Measurements from ENCODE around the gene SMC5. TPM values are rescaled to one million over a fixed set of nuclear protein-coding genes. Genes with fewer than 3 reads are reported as not detected.

SMC5 gene
- total RNA-seq, 1 donor, result 30.1 TPM

DNA sequence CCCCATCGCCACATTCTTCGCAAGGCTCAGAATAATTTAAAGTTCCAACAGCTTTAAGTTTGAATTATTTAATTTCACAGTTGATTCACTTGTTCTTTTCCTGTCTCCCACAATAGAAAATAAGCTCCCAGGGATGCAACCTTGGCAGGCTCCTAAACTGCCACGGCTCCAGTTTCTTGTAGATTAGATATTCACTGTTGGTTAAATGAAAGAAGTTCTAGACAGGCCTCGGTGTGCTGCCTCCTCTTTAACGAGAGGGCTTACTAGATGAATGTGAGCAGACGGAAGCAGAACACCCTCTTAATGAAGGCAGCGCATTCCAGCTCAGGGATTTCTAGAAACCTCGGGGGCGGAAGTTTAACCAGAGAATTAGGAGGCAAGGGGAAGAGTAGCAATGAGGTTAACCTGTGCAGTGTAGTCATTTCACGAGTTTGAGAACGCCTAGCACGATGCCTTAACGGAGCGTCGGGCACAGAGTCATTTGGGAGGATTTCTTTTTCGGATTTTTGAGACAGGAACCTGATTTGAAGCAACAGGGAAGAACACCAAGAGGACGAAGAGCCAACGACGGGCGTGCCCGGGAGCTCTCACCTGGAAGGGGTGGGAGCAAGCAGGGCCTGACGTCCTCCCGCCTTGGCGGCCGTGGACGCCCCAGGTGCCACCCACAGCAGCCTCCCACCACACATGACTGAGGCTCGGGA is 637 bp upstream of the SMC5 start:
- Histone ChIP-seq H3K27me3 (ENCODE audit: insufficient read depth, low read length) (no peaks in the 10 kb centered on the region), H3K4me3 (ENCODE audit: low read length) (peak overlapping the region; percentile 87), H3K9me3 (ENCODE audit: low read depth, low read length) (no peaks in the 10 kb centered on the region), H3K4me1 (ENCODE audit: insufficient read depth, low read length) (peaks cover 44% of the 10 kb centered on the region)

DNA sequence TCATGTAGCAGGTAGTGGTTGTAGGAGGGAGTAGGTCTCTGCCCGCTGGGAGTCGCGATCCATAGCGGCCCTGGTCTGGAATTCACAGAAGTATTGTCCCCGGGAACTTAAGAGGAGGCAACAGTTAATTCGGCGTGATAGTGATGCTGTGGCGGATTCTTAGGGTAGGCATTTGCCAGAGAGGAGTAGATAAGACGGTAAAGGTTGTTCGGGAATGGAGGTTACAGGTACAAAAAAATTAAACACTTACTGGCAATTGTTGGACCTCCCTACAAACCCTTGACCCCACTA is 679 bp downstream of the SMC5 start:
- Histone ChIP-seq H3K4me3 (ENCODE audit: low read length) (peak overlapping the region; percentile 87), H3K4me1 (ENCODE audit: insufficient read depth, low read length) (peaks cover 48% of the 10 kb centered on the region), H3K27me3 (ENCODE audit: insufficient read depth, low read length) (no peaks in the 10 kb centered on the region), H3K9me3 (ENCODE audit: low read depth, low read length) (no peaks in the 10 kb centered on the region)

DNA sequence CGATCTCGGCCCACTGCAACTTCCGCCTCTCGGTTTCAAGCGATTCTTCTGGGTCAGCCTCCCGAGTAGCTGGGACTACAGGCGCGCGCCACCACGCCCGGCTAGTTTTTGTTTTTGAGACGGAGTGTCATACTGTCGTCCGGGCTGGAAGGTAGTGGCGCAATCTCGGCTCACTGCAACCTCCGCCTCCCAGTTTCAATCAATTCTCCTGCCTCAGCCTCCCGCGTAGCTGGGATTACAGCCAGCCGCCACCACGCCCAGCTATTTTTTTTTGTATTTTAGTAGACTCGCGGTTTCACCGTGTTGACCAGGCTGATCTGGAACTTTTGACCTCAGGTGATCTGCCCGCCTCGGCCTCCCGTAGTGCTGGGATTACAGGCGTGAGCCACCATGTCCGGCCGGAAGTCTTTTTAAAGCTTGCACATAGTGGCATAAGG is 1.2 kb downstream of the SMC5 start:
- no peaks in the 10 kb centered on the region for H3K27me3 ChIP-seq (ENCODE audit: insufficient read depth, low read length)
- H3K9me3 ChIP-seq (ENCODE audit: low read depth, low read length), result no peaks in the 10 kb centered on the region
- peaks cover 48% of the 10 kb centered on the region for H3K4me1 ChIP-seq (ENCODE audit: insufficient read depth, low read length)
- H3K4me3 ChIP-seq (ENCODE audit: low read length), result no peak overlapping the region

DNA sequence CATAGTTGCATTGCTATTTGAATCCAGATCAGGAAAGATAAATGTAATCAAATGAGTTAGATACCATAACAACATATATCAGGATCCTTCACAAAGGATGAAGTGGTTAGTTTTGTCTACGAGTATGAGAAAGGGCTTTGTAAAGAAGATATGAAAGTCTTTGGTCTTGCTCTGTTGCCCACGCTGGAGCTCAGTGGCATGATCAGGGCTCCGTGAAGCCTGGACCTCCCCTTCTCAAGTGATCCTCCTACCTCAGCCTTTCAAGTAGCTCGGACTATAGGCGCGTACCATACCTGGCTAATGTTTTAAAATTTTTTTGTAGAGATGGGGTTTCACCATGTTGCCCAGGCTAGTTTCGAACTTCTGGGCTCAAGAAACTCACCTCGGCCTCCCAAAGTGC is 1.8 kb downstream of the SMC5 start:
- Histone ChIP-seq H3K4me1 (ENCODE audit: insufficient read depth, low read length) (peaks cover 48% of the 10 kb centered on the region), H3K9me3 (ENCODE audit: low read depth, low read length) (no peaks in the 10 kb centered on the region), H3K27me3 (ENCODE audit: insufficient read depth, low read length) (no peaks in the 10 kb centered on the region), H3K4me3 (ENCODE audit: low read length) (no peak overlapping the region)

DNA sequence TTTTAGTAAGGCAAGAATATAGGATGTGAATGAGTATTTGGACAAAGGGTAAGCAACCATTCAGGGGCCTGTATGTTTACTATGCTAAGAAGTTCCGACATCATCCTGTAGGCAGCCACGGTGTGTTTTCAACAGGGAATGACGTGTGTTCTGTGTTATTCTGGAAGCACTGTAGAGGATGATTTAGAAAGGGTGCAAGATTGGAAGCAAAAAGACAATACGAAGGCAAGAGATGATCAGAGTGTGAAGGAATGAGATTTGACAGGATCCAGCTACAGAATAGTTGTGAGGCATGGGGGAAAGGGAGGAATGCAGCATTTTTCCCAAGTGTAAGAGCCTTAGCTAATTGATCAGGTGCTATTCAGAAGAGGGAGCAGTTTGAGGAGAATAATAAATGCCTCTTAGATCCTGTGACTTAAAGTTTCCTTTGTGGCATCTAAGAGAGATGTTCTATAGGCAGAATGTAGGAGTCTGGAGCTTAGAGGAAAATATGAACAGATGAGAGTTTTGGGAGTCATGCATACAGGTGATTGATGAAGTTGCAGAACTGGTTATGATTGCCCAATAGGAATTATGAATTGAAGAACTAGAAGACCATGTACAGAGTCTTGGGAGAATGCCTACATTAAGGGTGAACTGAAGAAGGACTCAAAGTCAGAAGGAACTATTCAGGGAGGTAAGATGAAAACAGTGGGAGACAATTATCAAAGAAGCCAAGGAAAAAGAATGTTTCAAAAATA is 2.5 kb downstream of the SMC5 start:
- Histone ChIP-seq H3K4me3 (ENCODE audit: low read length) (no peak overlapping the region), H3K27me3 (ENCODE audit: insufficient read depth, low read length) (no peaks in the 10 kb centered on the region), H3K9me3 (ENCODE audit: low read depth, low read length) (no peaks in the 10 kb centered on the region), H3K4me1 (ENCODE audit: insufficient read depth, low read length) (peaks cover 48% of the 10 kb centered on the region)

DNA sequence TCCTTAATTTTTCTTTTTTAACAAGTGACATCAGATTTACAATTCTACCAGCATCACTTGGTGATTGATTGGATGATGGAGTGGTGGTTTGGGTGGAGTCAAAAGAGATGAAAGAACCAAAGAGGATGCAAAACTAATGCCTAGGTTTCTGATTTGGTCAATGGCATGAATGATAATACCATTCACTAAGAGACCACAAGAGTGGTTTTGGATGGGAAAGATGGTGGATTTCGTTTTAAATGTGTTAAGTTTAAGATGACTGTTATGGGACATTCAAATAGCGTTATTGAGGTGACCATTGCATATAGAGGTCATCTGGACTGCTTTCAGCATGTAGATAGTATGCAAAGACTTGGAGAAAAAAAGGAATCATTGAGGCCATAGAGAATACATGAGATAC is 3.6 kb downstream of the SMC5 start:
- Histone ChIP-seq H3K4me3 (ENCODE audit: low read length) (no peak overlapping the region), H3K4me1 (ENCODE audit: insufficient read depth, low read length) (peaks cover 48% of the 10 kb centered on the region), H3K9me3 (ENCODE audit: low read depth, low read length) (no peaks in the 10 kb centered on the region), H3K27me3 (ENCODE audit: insufficient read depth, low read length) (no peaks in the 10 kb centered on the region)

DNA sequence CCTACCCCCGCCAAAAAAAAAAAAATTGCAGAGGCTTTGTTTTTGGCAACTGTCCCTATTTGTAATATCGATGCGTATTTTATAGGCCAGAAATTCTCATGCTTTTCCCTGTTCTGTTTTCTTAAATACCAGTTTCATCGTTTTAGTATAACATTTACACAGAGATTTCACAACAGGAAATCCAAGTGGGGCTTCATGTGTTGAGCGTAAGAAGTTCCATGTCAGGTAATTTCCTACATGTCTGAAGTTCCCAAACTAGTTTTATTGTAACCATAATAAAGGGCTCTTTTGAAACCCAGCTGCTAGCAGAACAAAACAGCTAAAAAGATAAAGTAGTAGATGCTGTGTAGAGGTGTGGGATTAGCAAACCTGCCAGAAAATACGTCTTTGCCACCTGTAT is 4.2 kb downstream of the SMC5 start:
- no peaks in the 10 kb centered on the region for H3K9me3 ChIP-seq (ENCODE audit: low read depth, low read length)
- peaks cover 45% of the 10 kb centered on the region for H3K4me1 ChIP-seq (ENCODE audit: insufficient read depth, low read length)
- H3K4me3 ChIP-seq (ENCODE audit: low read length), result no peak overlapping the region
- H3K27me3 ChIP-seq (ENCODE audit: insufficient read depth, low read length), result no peaks in the 10 kb centered on the region

DNA sequence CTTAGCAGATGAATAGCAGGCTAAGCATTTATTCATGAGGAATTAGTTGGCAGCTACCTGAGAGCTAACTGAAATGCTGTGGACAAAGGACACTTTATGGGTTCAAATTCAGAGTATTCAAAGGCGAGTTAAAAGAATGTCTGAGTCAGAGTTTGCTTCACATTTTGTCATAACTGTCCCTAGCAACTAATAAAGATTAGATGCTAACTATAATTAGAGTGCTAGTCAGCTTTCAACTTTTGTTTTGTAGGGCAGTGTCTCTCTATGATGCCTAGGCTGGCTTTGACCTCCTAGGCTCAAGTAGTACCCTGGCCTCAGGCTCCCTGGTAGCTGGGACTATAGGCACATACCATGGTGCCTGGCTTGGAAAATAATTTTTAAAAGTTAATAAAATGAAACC is 4.6 kb downstream of the SMC5 start:
- H3K4me1 ChIP-seq (ENCODE audit: insufficient read depth, low read length), result peaks cover 42% of the 10 kb centered on the region
- H3K27me3 ChIP-seq (ENCODE audit: insufficient read depth, low read length), result no peaks in the 10 kb centered on the region
- no peak overlapping the region for H3K4me3 ChIP-seq (ENCODE audit: low read length)
- no peaks in the 10 kb centered on the region for H3K9me3 ChIP-seq (ENCODE audit: low read depth, low read length)

DNA sequence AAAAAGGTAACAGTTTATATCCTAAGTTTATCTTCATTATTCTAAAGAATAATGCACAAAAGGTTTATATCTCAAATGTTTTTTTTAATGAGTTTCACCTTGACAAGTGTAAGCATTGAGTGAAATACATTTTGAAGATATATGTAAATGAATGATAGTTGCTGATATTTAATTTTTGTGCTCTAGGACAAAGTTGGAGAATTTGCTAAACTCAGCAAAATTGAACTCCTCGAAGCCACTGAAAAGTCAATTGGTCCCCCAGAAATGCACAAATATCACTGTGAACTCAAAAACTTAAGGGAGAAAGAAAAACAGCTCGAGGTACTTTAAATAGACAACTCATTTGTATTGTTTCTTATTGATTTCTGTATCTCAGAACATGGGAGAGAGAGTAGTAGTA is 19.5 kb downstream of the SMC5 start:
- Histone ChIP-seq H3K4me1 (ENCODE audit: insufficient read depth, low read length) (no peaks in the 10 kb centered on the region), H3K9me3 (ENCODE audit: low read depth, low read length) (no peaks in the 10 kb centered on the region), H3K27me3 (ENCODE audit: insufficient read depth, low read length) (no peaks in the 10 kb centered on the region), H3K4me3 (ENCODE audit: low read length) (no peak overlapping the region)

DNA sequence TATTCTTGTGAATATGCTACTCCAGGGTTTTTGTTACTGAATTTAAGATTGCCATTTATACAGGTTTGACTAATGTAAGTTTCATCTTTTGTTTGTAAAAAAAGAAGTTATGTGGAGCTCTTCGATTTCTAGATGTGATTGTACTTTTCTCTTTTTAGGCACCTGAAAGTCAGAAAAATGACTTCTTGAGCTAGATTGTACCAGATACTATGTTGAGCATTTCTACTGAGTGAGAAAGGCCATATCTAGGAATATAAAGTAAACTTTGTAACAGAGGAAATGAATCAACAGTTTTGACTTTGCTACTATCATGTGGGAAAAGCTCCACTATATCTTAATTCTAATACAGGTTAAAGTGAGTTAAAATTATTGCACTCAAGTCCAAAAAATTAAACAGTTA is 25.1 kb downstream of the SMC5 start:
- H3K27me3 ChIP-seq (ENCODE audit: insufficient read depth, low read length), result no peaks in the 10 kb centered on the region
- H3K9me3 ChIP-seq (ENCODE audit: low read depth, low read length), result no peaks in the 10 kb centered on the region
- H3K4me1 ChIP-seq (ENCODE audit: insufficient read depth, low read length), result no peaks in the 10 kb centered on the region
- H3K4me3 ChIP-seq (ENCODE audit: low read length), result no peak overlapping the region

DNA sequence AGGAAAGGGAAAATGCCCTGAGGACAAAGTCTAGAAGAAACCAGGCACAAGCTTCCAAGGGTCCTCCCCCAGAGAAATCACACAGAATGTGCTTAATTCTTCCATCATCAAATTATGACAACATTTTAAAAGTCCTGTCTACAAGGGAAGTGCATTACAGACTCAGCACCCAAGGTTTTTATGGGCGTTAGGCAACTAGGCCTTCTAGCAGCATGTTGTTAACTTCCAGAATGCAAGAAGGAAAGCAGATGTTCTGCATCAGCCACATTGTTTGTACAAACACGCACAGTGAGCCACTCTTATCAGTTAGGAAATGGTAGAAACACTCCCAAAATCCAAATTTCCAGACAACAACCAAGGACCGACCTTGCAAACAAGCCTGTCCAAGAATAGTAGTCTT is 26.5 kb downstream of the SMC5 start:
- no peaks in the 10 kb centered on the region for H3K9me3 ChIP-seq (ENCODE audit: low read depth, low read length)
- H3K27me3 ChIP-seq (ENCODE audit: insufficient read depth, low read length), result no peaks in the 10 kb centered on the region
- H3K4me1 ChIP-seq (ENCODE audit: insufficient read depth, low read length), result no peaks in the 10 kb centered on the region
- no peak overlapping the region for H3K4me3 ChIP-seq (ENCODE audit: low read length)

DNA sequence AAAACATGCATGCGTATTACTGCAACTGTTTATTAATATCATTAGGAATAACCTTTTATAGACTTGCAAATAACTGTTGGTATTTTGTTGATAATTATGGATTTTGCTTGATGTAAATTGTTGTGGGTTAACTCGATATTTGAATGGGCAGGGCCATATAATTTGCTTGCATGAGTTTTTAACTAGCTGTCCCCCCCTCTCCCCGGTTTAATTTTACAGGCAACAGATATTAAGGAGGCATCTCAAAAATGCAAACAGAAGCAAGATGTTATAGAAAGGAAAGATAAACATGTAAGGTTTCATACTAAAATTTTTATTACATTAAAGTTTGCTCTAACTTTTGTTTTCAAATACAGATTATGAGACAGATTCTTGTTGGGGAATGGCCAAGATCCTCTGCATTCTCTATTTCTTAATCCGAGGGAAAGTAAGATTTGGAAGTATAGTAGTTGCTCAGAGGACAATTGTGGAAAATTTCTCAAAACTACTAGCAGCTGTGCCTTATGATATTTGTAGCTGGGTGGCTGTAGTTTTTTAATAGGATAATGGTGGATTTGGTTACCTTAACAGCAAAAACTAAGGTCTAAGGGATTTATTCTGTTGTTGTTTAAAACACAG is 27.3 kb downstream of the SMC5 start:
- Histone ChIP-seq H3K4me3 (ENCODE audit: low read length) (no peak overlapping the region), H3K4me1 (ENCODE audit: insufficient read depth, low read length) (no peaks in the 10 kb centered on the region), H3K27me3 (ENCODE audit: insufficient read depth, low read length) (no peaks in the 10 kb centered on the region)

DNA sequence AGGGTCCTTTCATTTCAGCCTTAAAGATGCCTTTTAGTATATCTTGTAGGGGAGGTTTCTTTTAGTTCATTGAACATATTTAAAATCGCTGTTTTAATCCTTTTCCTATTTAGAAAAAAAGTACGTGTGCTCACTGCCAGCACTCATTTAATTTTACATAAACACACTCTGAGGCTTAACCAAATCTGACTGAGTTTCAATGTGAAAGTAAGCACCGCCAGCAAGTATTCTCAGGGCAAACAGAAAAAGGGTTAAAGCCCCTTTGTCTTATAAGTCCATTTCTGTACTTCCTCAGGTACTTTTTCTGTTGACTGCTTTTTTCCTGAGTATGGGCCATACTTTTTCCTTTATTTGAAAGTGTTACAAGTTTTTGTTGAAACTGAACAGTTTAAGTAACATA is 31.8 kb downstream of the SMC5 start:
- Histone ChIP-seq H3K27me3 (ENCODE audit: insufficient read depth, low read length) (no peaks in the 10 kb centered on the region), H3K4me1 (ENCODE audit: insufficient read depth, low read length) (no peaks in the 10 kb centered on the region), H3K4me3 (ENCODE audit: low read length) (no peak overlapping the region), H3K9me3 (ENCODE audit: low read depth, low read length) (peaks cover 20% of the 10 kb centered on the region)

More for the DNA sequence above, 27.3 kb downstream of the SMC5 start:
- H3K9me3 ChIP-seq (ENCODE audit: low read depth, low read length), result peaks cover 2% of the 10 kb centered on the region

DNA sequence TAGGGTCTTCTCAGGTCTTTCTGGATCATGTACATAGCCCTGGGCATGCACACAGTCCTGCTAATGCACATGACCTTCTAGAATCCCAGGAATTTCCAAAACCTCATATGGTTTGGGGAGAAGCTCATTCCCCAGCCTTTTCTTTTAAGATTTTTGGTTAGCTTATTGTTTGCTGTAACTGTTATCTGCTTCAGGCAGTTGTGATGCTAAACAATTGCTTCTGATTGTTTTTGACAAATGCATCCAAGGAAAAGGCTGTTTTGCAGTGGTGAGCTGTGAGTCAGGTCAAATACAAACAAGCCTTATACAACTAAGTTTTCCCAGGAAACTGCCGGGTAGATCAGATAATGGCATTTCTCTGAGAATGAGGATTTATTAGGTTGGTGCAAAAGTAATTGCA is 32.7 kb downstream of the SMC5 start:
- H3K27me3 ChIP-seq (ENCODE audit: insufficient read depth, low read length), result no peaks in the 10 kb centered on the region
- no peaks in the 10 kb centered on the region for H3K4me1 ChIP-seq (ENCODE audit: insufficient read depth, low read length)
- H3K4me3 ChIP-seq (ENCODE audit: low read length), result no peak overlapping the region
- peaks cover 20% of the 10 kb centered on the region for H3K9me3 ChIP-seq (ENCODE audit: low read depth, low read length)

DNA sequence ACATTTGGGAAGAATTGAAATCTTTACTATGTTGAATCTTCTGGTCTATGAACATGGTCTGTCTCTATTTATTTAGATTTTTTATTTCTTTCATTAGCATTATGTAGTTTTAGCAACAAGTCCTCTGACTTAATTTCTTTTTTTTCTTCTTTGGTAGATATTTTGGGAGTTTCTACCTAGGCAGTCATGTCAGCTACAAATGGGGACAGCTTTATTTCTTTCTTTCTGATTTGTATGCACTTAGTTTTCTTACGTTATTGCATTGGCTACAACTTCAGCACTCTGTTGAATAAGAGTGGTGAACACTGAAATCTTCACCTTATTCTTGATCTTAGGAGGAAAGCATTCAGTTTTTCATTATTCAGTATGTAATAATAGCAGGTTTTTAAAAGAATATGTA is 33.5 kb downstream of the SMC5 start:
- Histone ChIP-seq H3K27me3 (ENCODE audit: insufficient read depth, low read length) (no peaks in the 10 kb centered on the region), H3K4me3 (ENCODE audit: low read length) (no peak overlapping the region), H3K4me1 (ENCODE audit: insufficient read depth, low read length) (no peaks in the 10 kb centered on the region), H3K9me3 (ENCODE audit: low read depth, low read length) (peaks cover 20% of the 10 kb centered on the region)

DNA sequence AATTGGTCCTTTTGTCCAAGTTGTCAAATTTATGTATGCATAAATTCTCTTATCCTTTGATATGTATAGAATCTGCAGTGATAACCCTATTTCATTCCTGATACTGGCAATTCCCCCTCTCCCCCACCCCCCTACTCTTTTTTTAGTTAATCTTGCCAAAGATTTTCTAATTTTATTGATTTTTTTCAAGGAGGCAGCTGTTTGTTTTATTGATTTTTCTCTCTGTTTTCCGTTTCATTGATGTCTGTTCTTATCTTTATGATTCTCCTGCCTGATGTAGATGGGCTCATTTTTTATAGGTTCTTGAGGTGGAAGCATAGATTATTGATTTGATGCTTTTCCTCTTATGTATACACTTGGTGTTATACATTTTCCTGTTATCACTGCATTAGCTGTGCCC is 34.4 kb downstream of the SMC5 start:
- Histone ChIP-seq H3K9me3 (ENCODE audit: low read depth, low read length) (peaks cover 20% of the 10 kb centered on the region), H3K4me1 (ENCODE audit: insufficient read depth, low read length) (no peaks in the 10 kb centered on the region), H3K4me3 (ENCODE audit: low read length) (no peak overlapping the region), H3K27me3 (ENCODE audit: insufficient read depth, low read length) (no peaks in the 10 kb centered on the region)

Measured in mononuclear cell (primary cell).